ENCODE results near the gene GAL3ST3.
"Not testable (repeated sequence)": the region's sequence is repeated elsewhere in the genome, so short reads cannot be mapped to it uniquely, and the experiment has no call there.

Gene GAL3ST3

DNA sequence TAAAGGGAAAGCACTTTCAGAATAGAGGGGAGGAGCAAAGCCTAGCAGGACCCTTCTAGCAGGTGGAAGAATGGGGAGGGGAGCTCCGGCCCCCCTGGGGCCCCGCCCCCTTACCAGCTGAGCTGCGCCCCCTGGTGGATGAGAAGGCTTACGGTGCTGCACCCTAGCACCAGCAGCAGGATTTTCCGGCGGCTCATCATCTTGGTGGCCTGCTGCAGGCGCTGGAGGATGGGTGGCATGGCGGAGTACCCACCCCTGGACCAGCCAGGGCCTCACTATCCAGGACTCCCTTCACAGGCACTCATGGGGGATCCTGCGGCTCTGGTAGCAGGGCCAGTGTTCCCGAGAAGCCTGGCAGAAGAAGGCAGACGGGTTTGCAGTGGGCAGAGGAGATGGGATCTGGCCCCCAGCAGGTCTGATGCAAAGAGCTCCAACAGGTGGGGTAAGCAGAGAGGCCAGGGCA, 3.8 kb downstream of the GAL3ST3 start:
- DNase-seq, result peak in 51 of 56 donors; percentile 16 to 87 (median 57)

DNA sequence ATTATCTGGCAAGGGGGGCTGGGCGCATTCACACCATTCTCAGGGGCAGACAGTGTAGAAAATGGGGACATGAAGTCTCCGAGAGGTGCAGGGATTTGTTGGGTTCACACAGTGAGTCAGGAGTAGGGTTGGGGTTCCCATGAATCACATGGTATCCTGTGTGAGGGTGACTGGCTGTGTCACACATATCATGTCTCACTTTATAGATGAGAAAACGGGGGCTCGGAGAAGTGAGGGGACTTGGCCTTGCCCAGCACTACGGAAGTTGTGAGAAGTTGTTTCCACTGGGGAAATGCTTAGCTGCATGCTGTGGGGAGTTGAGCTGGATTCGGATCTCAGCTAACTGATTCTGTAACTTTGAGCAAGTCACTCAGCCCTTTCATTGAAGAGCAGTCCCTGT, 4.2 kb downstream of the GAL3ST3 start:
- no peak for DNase-seq

DNA sequence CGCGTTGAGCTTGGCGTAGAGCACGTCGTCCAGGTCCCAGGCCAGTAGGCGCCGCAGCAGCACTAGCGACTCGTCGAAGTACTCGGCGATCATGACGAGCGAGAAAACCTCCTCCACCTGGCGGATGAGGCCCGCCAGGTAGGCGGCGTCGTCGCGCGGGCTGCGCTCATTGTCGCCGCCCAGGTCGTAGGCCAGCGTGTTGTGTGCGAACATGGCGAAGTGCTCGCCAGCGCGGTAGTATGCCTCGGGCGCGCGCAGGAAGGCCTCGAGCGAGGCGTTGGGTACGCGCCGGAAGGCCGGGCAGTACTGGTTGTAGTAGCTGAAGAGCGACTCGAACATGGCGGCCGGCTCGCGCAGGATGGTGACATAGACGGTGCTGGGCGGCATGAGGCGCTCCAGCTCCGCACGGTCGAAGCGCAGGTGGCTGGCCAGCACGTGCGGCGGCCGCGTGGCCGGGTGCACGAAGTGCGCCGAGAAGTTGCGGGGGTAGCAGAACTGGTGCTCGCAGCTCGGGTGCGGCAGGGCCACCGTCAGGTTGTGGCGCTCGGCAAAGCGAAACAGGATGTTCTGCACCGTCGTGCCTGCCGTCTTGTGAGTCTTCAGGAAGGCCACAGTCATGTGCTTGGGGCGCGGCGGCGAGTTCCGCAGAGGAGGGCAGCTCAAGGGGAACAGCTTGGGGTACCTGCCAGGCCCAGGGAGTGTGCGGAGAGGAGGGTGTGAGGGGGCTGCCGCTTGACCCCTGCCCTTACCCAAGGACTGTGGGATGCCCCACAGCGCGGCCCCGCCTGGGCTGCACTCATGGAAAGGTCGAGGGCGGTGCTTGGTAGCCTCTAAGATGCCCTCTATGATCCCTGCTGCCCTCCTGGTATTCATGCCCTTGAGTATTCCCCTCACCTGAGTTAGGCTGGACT, 5.7 kb downstream of the GAL3ST3 start:
- DNase-seq, result no peak

- no peak for DNase-seq
Observed at GRCh38 chr11:66042227-66042995, 6.5 kb downstream of the GAL3ST3 start.

GRCh38 chr11:66039765-66040164, 9.2 kb downstream of the GAL3ST3 start:
- no peak for DNase-seq

GRCh38 chr11:66037327-66037726, 11.6 kb downstream of the GAL3ST3 start:
- DNase-seq, result no peak

GRCh38 chr11:66036334-66036710, 12.6 kb downstream of the GAL3ST3 start:
- DNase-seq, result no peak

DNA sequence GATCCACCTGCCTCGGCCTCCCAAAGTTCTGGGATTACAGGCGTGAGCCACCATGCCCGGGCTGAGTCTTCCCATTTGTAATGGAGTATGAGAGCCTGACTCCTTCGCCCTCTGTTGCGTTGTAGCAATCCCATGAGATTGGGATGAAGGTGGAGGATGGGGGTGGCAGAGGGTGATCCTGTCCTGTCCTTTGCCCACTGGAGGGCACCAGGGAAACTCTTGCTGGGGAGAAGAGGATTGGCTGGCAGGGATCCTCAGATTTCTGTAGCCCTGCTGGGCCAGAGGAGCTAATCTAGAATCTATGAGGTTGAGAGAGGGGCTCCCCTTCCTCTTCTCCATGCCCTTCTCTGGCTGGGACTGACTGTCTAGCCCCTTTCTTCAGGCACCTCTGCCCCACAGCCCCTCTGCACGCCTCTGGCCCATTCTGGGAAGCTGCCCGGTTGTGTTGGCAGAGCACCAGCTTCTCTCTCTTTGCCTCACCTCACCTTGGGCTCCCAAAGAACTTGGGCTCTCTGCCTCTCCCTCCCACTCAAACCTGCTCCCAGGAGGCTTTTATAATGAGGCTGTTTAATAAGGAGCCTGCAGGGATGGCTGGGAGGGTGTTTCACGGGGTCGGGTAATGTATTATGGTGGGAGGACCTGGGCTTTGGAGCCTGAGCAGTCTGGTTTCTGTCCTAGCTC, 13.2 kb downstream of the GAL3ST3 start:
- DNase-seq, result no peak

DNA sequence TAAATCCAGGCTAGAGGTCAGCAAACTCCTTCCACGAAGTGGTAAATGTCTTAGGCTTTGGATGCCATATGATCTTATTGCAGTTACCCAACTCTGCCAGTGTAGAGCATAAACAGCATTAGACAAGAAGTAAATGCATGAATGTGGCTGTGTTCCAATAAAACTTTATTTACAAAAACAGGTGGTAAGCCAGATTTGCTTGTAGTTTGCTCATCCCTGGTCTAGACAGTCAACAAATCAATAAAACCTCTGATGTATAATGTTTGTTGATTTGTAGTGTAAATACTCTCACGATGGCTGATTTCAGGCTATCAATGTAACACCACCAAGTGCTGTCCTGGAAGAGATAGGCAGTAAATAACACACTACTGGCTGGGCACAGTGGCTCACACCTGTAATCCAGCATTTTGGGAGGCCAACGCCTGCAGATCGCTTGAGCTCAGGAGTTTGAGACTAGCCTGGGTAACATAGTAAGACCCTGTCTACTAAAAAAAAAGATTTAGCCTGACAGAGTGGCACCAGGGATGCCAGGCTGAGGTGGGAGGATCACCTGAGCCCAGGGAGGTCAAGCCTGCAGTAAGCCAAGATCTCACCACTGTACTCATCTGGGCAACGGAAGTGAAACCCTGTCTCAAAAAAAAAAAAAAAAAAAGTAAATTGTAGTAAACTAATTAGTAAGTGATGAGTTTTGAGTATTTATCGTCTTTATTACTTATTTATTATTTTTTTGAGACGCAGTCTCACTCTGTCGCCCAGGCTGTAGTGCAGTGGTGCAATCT, 15.8 kb downstream of the GAL3ST3 start:
- no peak for DNase-seq

DNA sequence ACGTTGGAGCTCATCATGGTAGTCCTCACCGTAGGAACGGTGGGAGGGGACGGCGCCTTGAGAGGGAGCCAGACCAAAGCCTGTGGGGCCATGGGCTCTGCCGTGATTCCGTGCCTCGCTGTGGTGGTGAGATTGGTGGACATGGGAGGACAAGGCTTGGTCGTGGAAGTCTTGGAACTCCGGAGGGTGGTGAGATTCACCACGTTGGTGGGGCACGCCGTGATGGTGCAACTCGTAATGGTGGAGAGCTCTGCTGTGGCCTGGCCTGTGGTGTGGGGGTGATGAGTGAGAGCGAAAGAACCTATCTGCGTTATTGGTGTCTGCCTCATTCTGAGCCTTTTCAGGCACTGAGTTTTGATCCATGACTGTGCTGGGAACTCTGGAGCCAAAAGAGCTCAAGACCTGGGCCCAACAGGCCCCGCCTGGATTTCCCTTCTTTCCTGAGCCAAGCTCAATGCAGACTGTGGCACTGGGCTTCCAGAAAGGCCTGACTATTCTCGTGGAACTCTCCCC, 22.9 kb downstream of the GAL3ST3 start, which contains the start of gene CATSPER1:
Gene CATSPER1, minus strand, starts transcription at position 463 of the 513 bp plus-strand sequence. Its CDS starts 100 bp downstream, at position 363.
- DNase-seq, result no peak

DNA sequence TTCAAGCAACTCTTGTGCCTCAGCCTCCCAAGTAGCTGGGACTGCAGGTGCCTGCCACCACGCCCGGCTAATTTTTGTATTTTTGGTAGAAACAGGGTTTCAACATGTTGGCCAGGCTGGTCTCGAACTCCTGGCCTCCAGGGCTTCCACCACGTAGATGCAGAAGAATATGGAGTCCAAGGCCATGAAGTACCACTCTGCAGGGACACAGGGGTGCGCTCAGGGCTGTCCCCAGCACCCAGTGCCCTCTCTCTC, 25.8 kb downstream of the GAL3ST3 start:
- not testable (repeated sequence) for DNase-seq

- peak in 41 of 56 donors; percentile 2 to 78 (median 22) for DNase-seq
Observed at GRCh38 chr11:66022401-66023185, 26.4 kb downstream of the GAL3ST3 start.

GRCh38 chr11:66020618-66021357, 28.2 kb downstream of the GAL3ST3 start:
- no peak for DNase-seq

DNA sequence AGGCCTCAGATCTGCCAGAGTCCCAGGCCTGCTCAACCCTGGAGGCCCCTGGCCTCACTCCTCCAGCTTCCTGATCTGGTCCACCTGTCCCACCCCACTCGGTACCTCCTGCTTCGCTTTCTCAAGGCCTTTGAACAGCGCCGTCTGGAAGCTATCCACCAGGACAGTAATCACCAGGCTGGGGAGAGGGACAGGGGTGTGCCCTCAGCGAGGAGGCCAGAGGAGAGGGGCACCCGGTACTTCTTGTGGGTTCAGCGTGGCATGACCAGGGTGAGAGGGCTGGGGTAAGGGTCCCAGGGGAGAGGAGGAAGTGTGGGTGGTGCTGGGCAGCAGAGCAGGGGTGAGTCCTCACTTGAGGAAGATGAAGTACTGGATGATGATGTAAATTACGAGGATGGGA, 28.7 kb downstream of the GAL3ST3 start:
- no peak for DNase-seq

DNA sequence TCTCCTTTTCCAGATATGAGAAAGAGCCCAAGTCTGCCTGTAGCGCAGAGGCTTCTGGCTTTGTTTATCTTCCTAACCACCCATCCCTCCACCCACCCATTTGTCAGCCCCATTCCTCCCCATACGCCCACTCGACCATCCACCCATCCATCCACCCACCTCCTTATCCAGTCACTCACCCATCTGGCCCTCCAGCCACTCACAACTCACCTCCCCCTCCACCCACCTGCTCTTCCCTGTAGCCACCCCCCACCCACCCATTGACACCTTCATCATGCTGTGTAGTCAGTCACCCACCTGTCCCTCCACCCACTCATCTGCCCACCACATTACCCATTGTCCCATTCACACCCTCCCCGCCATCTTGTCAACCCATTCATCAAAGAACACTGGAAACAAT, 31.6 kb downstream of the GAL3ST3 start:
- no peak for DNase-seq

DNA sequence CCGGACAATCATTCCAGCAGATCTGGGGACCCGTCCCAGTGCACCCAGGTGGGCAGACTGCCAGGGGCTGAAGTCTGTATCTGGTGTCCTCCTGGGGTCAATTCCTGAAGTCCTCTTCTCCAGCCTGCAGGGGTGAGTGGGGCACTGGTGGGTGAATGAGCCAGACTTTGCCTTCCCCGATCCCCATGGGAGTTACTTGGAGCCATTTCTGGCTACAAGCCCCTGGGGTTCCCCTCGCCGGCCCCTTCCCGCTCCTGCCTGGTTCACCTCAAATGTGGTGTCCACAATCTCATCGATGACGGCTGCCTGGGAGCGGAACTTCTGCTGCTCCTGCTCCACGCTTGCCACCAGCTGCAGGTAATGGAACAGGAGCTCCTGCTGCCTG, 32.2 kb downstream of the GAL3ST3 start:
- no peak for DNase-seq

- DNase-seq, result no peak
Observed at GRCh38 chr11:66015936-66016792, 32.8 kb downstream of the GAL3ST3 start.

DNA sequence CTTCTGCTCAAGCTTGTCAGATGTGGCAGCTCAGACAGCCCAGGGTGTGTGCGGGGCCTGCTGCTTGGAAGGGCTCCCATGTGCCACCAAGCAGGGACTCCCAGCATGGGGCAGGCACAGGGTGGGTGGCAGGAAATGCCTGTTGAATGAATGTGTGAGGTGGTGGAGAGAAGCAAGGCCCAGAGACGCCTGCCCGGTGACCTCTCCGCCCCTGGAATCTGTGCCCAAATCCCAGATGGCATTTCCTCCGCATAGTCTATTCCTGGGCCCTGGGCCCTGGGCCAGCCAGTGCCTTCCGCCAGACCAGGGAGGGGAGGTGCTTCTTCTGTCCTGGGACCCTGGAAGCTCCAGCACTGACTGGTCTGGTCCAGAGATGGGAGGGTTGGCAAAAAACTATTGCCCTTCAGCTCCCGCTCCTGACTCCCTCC, 33.5 kb downstream of the GAL3ST3 start:
- DNase-seq, result no peak
